Esophagus squamous epithelium (tissue), 5 donors: ENCODE data around the gene COL4A1. TPM values are rescaled to one million over a fixed set of nuclear protein-coding genes. Genes with fewer than 3 reads are reported as not detected.

Experiments used
- DNase-seq: peaks from one replicate; lab custom pipeline; 2025; lab: John Stamatoyannopoulos, UW
- H3K27ac ChIP-seq, 4 donors: fragments of 200-600 bp; sonication (generic); one replicate each; pipeline ENCODE4 v1.5.1; 2016 to 2019; ENCODE audit warnings: mild to moderate bottlenecking in 1 of 4
- H3K27me3 ChIP-seq, 4 donors: fragments of 200-600 bp; sonication (generic); 1 replicate in 3 of 4; 2 replicates in 1 of 4; pipeline versions ENCODE4 v1.5.1 to v1.6.0; 2017 to 2021; ENCODE audit warnings: antibody characterized with exemption in 1 of 4
- H3K36me3 ChIP-seq, 3 donors: fragments of 200-600 bp; sonication (generic); one replicate each; pipeline ENCODE4 v1.5.1; 2016 to 2019
- H3K4me1 ChIP-seq, 3 donors: fragments of 200-600 bp; sonication (generic); one replicate each; pipeline ENCODE4 v1.5.1; 2017 to 2019
- H3K4me3 ChIP-seq, 4 donors: fragments of 200-600 bp; sonication (generic); 1 replicate in 3 of 4; 2 replicates in 1 of 4; pipeline ENCODE4 v1.5.1; 2016 to 2019; ENCODE audit warnings: mild to moderate bottlenecking in 2 of 4, moderate library complexity in 1 of 4
- H3K9me3 ChIP-seq, 3 donors: fragments of 200-600 bp; sonication (generic); one replicate each; pipeline ENCODE4 v1.5.1; 2016 to 2019
- POLR2A ChIP-seq, 4 donors: fragments of 450-650 bp; IDR thresholded peaks; one replicate each; pipeline ENCODE4 v1.6.1; 2017; ENCODE audit warnings: antibody characterized with exemption in 4 of 4, mild to moderate bottlenecking in 4 of 4, moderate library complexity in 3 of 4
- WGBS, 2 donors: methylation state at CpG; one replicate each; pipeline ENCODE4 v1.1.5; 2018; 5-methylcytosine and 5-hydroxymethylcytosine counted together
- intact Hi-C: fragments of 100-400 bp; cut with DNase I; formaldehyde crosslinking; loops from one replicate; pipeline ENCODE4 v1.15.0; 2022
- total RNA-seq, 4 donors: library from RNA; depleted of rRNA; stranded (reverse); fragments of >200 nt; gene quantifications; one replicate each; pipeline ENCODE4 v1.1.0, GENCODE V29; 2016
- TF ChIP-seq, protein P1 (sequence below), 6 experiments: fragments of 450-650 bp in 4 of 6; fragments of 200-600 bp in 2 of 6; sonication (generic) in 2 of 6; IDR thresholded peaks; one replicate each; pipeline ENCODE4 v1.5.1; 2016 to 2019; ENCODE audit warnings: antibody characterized with exemption in 6 of 6, mild to moderate bottlenecking in 4 of 6, moderate library complexity in 4 of 6
- donor health status: DM: yes; HTN: yes; CAD: no.

Gene COL4A1
- total RNA-seq, 4 donors from 2014 or later: 8.9 to 97.1 (median 40.2) TPM

DNA sequence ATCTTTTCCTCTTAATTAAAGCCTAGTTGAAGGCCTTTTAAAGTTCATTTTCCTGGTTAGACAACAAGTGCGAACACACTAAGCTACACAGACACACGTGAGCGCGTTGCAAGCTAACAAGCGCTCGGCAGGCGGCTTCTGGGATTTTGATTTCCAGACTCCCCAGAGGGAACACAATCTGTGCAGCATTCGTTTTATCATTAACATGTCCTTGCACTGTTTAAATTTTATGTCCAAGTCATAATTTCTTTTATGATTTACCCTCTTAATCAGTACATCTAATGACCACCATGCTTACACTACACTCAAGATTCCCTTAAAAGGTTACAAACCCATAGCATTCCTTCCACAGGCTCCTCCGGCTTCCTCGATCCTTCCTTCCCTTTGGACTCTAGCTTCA is 16.8 kb downstream of the COL4A1 start:
- WGBS, 2 donors: 74 to 85% methylated on average over 10 of the region's 10 CpGs
- no peak for TF ChIP-seq POLR2A (IDR thresholded peaks at IDR 0.05)
- TF ChIP-seq, protein P1, sequence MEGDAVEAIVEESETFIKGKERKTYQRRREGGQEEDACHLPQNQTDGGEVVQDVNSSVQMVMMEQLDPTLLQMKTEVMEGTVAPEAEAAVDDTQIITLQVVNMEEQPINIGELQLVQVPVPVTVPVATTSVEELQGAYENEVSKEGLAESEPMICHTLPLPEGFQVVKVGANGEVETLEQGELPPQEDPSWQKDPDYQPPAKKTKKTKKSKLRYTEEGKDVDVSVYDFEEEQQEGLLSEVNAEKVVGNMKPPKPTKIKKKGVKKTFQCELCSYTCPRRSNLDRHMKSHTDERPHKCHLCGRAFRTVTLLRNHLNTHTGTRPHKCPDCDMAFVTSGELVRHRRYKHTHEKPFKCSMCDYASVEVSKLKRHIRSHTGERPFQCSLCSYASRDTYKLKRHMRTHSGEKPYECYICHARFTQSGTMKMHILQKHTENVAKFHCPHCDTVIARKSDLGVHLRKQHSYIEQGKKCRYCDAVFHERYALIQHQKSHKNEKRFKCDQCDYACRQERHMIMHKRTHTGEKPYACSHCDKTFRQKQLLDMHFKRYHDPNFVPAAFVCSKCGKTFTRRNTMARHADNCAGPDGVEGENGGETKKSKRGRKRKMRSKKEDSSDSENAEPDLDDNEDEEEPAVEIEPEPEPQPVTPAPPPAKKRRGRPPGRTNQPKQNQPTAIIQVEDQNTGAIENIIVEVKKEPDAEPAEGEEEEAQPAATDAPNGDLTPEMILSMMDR (IDR thresholded peaks at IDR 0.05): no peak
- Histone ChIP-seq H3K27me3 (no peaks in the 10 kb centered on the region), H3K27ac (peak overlapping the region in 3 of 4 donors; percentile 69 to 74 (median 73)), H3K4me3 (no peak overlapping the region), H3K4me1 (peaks cover 0 to 37% (median 13%) of the 10 kb centered on the region in 3 donors), H3K9me3 (no peaks in the 10 kb centered on the region), H3K36me3 (no peaks in the 10 kb centered on the region)
- DNase-seq: no peak
- intact Hi-C loops: no loop called here

DNA sequence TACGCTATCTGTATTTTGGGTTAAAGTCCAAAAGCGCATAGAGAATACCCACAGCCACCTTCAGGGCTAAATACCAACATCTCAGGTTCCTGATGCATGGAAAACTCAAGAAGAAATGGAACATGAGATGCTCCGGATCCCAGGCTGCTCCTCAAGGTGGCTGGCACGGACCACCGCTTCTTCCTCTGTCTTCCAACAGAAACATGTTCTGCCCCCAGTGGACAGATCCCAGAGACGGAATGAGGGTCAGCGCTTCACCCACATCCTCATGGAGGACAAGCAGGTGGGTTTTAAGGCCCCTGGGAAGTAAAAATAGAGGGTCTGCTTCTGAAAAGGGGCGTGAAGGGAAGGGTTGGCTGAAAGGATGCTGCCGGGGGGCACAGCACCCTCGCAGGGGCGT is 17.3 kb downstream of the COL4A1 start:
- no peak for DNase-seq
- Histone ChIP-seq H3K36me3 (no peaks in the 10 kb centered on the region), H3K4me3 (no peak overlapping the region), H3K4me1 (peaks cover 0 to 41% (median 13%) of the 10 kb centered on the region in 3 donors), H3K27me3 (no peaks in the 10 kb centered on the region), H3K27ac (peak overlapping the region in 3 of 4 donors; percentile 69 to 74 (median 73)), H3K9me3 (no peaks in the 10 kb centered on the region)
- intact Hi-C loops: no loop called here
- TF ChIP-seq, protein P1 (IDR thresholded peaks at IDR 0.05): no peak
- no peak for TF ChIP-seq POLR2A (IDR thresholded peaks at IDR 0.05)
- 80 to 81% methylated on average over 9 to 11 of the region's 11 CpGs for whole genome bisulfite sequencing, 2 donors

DNA sequence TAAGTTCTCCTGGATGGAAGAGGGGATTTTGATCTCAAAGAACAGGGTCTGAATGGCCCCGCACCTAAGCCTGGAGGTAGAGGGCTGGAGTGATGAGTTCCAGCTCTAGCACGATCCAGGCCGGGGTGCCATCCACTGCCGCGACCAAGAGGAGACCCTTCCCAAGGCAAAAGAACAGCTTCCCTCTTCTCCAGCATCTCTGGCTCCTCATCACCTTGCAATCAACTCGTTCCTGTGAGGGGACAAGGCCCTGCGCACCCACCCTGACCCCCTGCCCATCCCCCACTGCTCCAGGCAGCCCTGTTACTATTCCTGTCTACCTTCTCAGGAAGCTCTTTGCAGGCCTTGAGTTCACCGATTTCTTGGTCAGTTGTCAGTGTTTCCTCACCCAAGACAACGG is 17.8 kb downstream of the COL4A1 start:
- peaks cover 0 to 40% (median 13%) of the 10 kb centered on the region in 3 donors for H3K4me1 ChIP-seq
- peak overlapping the region in 3 of 4 donors; percentile 69 to 74 (median 73) for H3K27ac ChIP-seq
- intact Hi-C loops: no loop called here

DNA sequence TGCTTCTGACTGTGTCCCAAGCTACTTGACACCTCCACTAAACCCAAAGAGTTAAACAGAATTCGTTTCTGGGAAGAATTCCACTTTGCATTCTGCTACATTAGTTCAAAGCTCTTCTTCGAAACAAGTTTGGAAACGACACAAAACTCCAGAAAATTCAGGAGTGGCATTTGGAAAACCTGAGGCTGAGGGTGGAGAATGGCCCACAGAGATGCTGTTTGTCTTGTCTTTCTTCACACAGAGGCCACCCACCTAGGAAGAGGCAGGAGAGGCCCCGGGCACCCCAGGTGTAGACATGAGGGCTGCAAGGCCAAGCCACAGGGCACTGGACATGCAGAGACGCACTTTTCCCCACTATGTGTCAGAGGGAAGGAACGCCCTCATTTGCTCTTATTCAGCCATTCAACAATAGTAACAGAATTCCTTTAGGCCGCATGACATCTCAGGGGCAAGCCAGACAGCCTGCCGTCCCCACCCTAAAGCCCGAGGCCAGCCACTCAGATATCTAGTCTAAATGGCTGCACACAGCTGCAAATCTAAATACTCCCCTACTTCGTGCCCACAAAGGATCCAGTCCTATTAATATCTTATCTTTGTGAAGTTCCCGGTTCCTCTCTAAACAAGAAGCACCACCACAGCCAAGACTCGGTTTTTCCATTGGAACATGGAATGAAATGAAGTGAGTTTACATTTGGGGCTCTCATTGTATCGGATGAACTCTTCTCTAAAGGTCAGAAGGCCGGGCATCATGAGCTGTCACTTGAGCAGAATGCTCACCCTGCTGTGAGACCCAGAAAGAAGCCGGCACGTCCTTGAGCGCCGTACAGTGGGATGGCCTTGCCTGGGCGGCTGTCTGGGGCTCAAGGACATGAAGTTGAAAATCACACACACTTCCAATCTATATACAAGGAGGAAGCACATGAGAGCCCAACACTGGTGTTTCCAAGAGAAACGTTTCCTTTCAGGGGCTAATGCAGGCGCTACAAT is 19.8 kb downstream of the COL4A1 start:
- DNase-seq: no peak
- Histone ChIP-seq H3K4me1 (peaks cover 0 to 37% (median 7%) of the 10 kb centered on the region in 3 donors), H3K27me3 (no peaks in the 10 kb centered on the region), H3K4me3 (no peak overlapping the region), H3K9me3 (no peaks in the 10 kb centered on the region), H3K27ac (peak overlapping the region in 3 of 4 donors; percentile 31 to 66 (median 61)), H3K36me3 (no peaks in the 10 kb centered on the region)
- TF ChIP-seq POLR2A (IDR thresholded peaks at IDR 0.05): no peak
- TF ChIP-seq, protein P1 (IDR thresholded peaks at IDR 0.05): no peak
- intact Hi-C loops: no loop called here
- 53 to 57% methylated on average over 16 to 17 of the region's 21 CpGs for WGBS, 2 donors

More for the DNA sequence above, 17.8 kb downstream of the COL4A1 start:
- DNase-seq: no peak
- Histone ChIP-seq H3K27me3 (no peaks in the 10 kb centered on the region), H3K9me3 (no peaks in the 10 kb centered on the region), H3K36me3 (no peaks in the 10 kb centered on the region), H3K4me3 (no peak overlapping the region)
- TF ChIP-seq, protein P1 (IDR thresholded peaks at IDR 0.05): no peak
- no peak for TF ChIP-seq POLR2A (IDR thresholded peaks at IDR 0.05)
- WGBS, 2 donors: 87 to 88% methylated on average over 8 to 9 of the region's 9 CpGs
